K562 (cell line): ENCODE measurements around the gene DCAF4. TPM values are rescaled to one million over a fixed set of nuclear protein-coding genes. Genes with fewer than 3 reads are reported as not detected.

Experiments used
- ATAC-seq: fragments of 200-7000 bp; cut with Tn5 transposase; 3 replicates; pipeline ENCODE4 v1.9.1; 2020; ENCODE audit warnings: moderate library complexity
- BruUV-seq: library from RNA; stranded (reverse); fragments of 400-500 nt; replicated peaks from 2 replicates; lab custom pipeline; 2021; lab: Mats Ljungman, UMichigan
- CTCF ChIA-PET: fragments of 300-600 bp; formaldehyde crosslinking; extraction: SDS; loops from one replicate; lab custom pipeline; 2021; ENCODE audit warnings: low intra/inter-chr PET ratio; lab: Yijun Ruan, JAX
- POLR2A ChIA-PET: fragments of 300-600, 350-650 bp; sonication (Branson Sonifier 250); formaldehyde crosslinking; extraction: SDS; loops from one replicate; lab custom pipeline; 2021; ENCODE audit warnings: antibody characterized with exemption, inconsistent platforms; lab: Yijun Ruan, JAX
- DNase-seq, 4 experiments: peaks; one replicate each; pipeline versions ENCODE4 v3.0.0 to v3.0.0-alpha.2; 2011 to 2018; ENCODE audit warnings: low spot score in 3 of 4, mixed read lengths in 3 of 4; ENCODE audit errors: extremely low read depth in 1 of 4
- FAIRE-seq: peaks from 2 replicates; lab custom pipeline; 2011; peaks lifted over from hg19 to GRCh38; lab: Jason Lieb, UNC
- H2AFZ ChIP-seq: 2 replicates; pipeline ENCODE4 v1.6.0; 2011; ENCODE audit warnings: low read depth, low read length, control low read depth, inconsistent platforms
- H3K27ac ChIP-seq: fragments of 200-600 bp; 3 replicates; pipeline ENCODE4 v1.8.0; 2011; ENCODE audit warnings: low read depth, mild to moderate bottlenecking, control low read depth, inconsistent platforms, low read length, moderate library complexity, mixed read lengths; ENCODE audit errors: extremely low read depth
- H3K27me3 ChIP-seq, 2 experiments: fragments of 300-600 bp in 1 of 2; 2 replicates in 1 of 2; 3 replicates in 1 of 2; pipeline versions ENCODE4 v1.6.0 to v1.8.0; 2011; ENCODE audit warnings: inconsistent platforms in 2 of 2, low read length in 2 of 2, mild to moderate bottlenecking in 1 of 2, mixed read lengths in 1 of 2, moderate library complexity in 1 of 2; ENCODE audit not compliant: control insufficient read depth in 2 of 2, insufficient read depth in 2 of 2
- H3K36me3 ChIP-seq: fragments of 300-600 bp; 3 replicates; pipeline ENCODE4 v1.8.0; 2011; ENCODE audit warnings: mild to moderate bottlenecking, low read length, inconsistent platforms; ENCODE audit not compliant: control insufficient read depth, insufficient read depth
- H3K4me1 ChIP-seq, 2 experiments: fragments of 200-600 bp in 1 of 2; replicated peaks in 1 of 2; 2 replicates in 1 of 2; 3 replicates in 1 of 2; pipeline versions ENCODE4 v1.5.1 to v1.8.0; 2011; ENCODE audit warnings: inconsistent platforms in 2 of 2, low read length in 2 of 2, mild to moderate bottlenecking in 1 of 2, mixed read lengths in 1 of 2, moderate library complexity in 1 of 2; ENCODE audit not compliant: control insufficient read depth in 2 of 2, insufficient read depth in 2 of 2
- H3K4me2 ChIP-seq: 2 replicates; pipeline ENCODE4 v1.6.1; 2011; ENCODE audit warnings: low read length, control low read depth, inconsistent platforms, mixed read lengths; ENCODE audit not compliant: insufficient read depth
- H3K4me3 ChIP-seq: fragments of 200-600 bp; sonication (generic), shearing (Covaris generic); 2 replicates; pipeline ENCODE4 v1.5.1; 2016; ENCODE audit warnings: control low read depth, inconsistent platforms
- H3K79me2 ChIP-seq: fragments of 200-600 bp; 3 replicates; pipeline ENCODE4 v1.8.0; 2011; ENCODE audit warnings: low read length, inconsistent platforms; ENCODE audit not compliant: control insufficient read depth, insufficient read depth
- H3K9ac ChIP-seq, 2 experiments: 2 replicates each; pipeline versions ENCODE4 v1.6.0 to v1.6.1; 2011; ENCODE audit warnings: low read depth in 2 of 2, low read length in 2 of 2, control low read depth in 1 of 2, inconsistent platforms in 1 of 2, mild to moderate bottlenecking in 1 of 2, mixed read lengths in 1 of 2; ENCODE audit not compliant: insufficient read depth in 1 of 2
- H3K9me1 ChIP-seq: one replicate; pipeline ENCODE4 v1.6.0; 2011; ENCODE audit warnings: inconsistent platforms, mild to moderate bottlenecking, low read length, moderate library complexity; ENCODE audit not compliant: control insufficient read depth, insufficient read depth
- H3K9me3 ChIP-seq: replicated peaks from 2 replicates; pipeline ENCODE4 v1.5.1; 2011; ENCODE audit warnings: low read depth, low read length, inconsistent platforms; ENCODE audit not compliant: control insufficient read depth, insufficient read depth
- H4K20me1 ChIP-seq: replicated peaks from 2 replicates; pipeline ENCODE4 v1.6.1; 2011; ENCODE audit warnings: low read length, inconsistent platforms, mixed read lengths; ENCODE audit not compliant: control insufficient read depth, insufficient read depth
- TCF3 ChIP-seq: sonication (generic); formaldehyde crosslinking; IDR thresholded peaks from 2 replicates; pipeline ENCODE4 v1.4.0; 2020; ENCODE audit warnings: mild to moderate bottlenecking, missing genetic modification reagents
- WGBS: fragments of 100-300 bp; shearing (Covaris generic); methylation state at CpG from one replicate; pipeline ENCODE4 v1.1.6; 2016; ENCODE audit warnings: low coverage, mixed read lengths; ENCODE audit not compliant: insufficient coverage; ENCODE audit errors: missing lambda C conversion rate; 5-methylcytosine and 5-hydroxymethylcytosine counted together
- in situ Hi-C: fragments of 300-500 bp; cut with MboI; formaldehyde crosslinking; loops from 4 replicates; pipeline ENCODE4 v1.15.0; 2018; ENCODE audit warnings: inconsistent platforms, mixed read lengths
- intact Hi-C: fragments of 100-400 bp; cut with micrococcal nuclease; formaldehyde crosslinking; loops from 2 replicates; pipeline ENCODE4 v1.14.2; 2022
- polyA plus RNA-seq, 8 experiments: library from polyadenylated mRNA; depleted of rRNA in 4 of 8; stranded (reverse) in 5 of 8; unstranded in 3 of 8; fragments of >200 nt; fragmentation: Nextera tagmentation in 2 of 8; fragmentation: Illumina TruSeq in 1 of 8; extraction: Ambion mirVana in 2 of 8; extraction: Trizol in 1 of 8; gene quantifications; 2 replicates each; pipeline versions ENCODE4 v1.2.1 to v1.2.3, GENCODE V29; 2011 to 2014; ENCODE audit warnings: inconsistent platforms in 1 of 8, missing spikeins in 1 of 8
- total RNA-seq, 7 experiments: library from RNA; depleted of rRNA in 6 of 7; stranded (reverse); fragments of >200 nt in 6 of 7; fragmentation: Illumina TruSeq in 2 of 7; extraction: Trizol in 2 of 7; gene quantifications; 2 replicates each; pipeline versions ENCODE4 v1.2.1 to v1.2.3, GENCODE V29; 2011 to 2021; ENCODE audit warnings: low replicate concordance in 1 of 7
- TF ChIP-seq, protein P1 (sequence below): IDR thresholded peaks from 2 replicates; pipeline ENCODE4 v1.6.1; 2011; ENCODE audit warnings: borderline replicate concordance, low read depth, mild to moderate bottlenecking, moderate library complexity, low read length; ENCODE audit not compliant: insufficient read depth, poor library complexity, severe bottlenecking

Gene DCAF4
- total and polyA plus RNA-seq, 9 of the 15 experiments (the other 6 are each of a cell fraction or from before 2014, with no cell fraction given): 2.7 to 49.2 (median 22.9) TPM

- BruUV-seq: no TSS peak
- Histone ChIP-seq H3K4me1 (peaks cover 5 to 13% of the 10 kb centered on the region in 2 experiments), H3K4me3 (no peak overlapping the region), H3K79me2 (no peaks in the 10 kb centered on the region), H3K4me2 (no peak overlapping the region), H3K9ac (no peak overlapping the region), H3K27ac (no peak overlapping the region), H3K9me1 (no peaks in the 10 kb centered on the region), H4K20me1 (no peaks in the 10 kb centered on the region), H3K27me3 (no peaks in the 10 kb centered on the region), H3K9me3 (no peaks in the 10 kb centered on the region), H2AFZ (no peak overlapping the region), H3K36me3 (no peaks in the 10 kb centered on the region)
- 68% methylated on average over 5 of the region's 5 CpGs for WGBS
- ChIA-PET CTCF (interaction anchor here (0.6 to 2.1 kb wide), 3 partner anchors 79 to 389 kb away, joined by 3 to 10 read pairs (median 4); no protein-coding TSS in a partner anchor), POLR2A (interaction anchor here (0.6 to 2.2 kb wide), 2 partner anchors 9 to 359 kb away, joined by 4 to 9 read pairs; partner anchors contain the start of gene DPF3)
- intact Hi-C loops: loop anchor here (10.0 kb wide), 1 partner anchor 168 kb away; no protein-coding TSS in a partner anchor
- no peak for DNase-seq
- TF ChIP-seq TCF3 (CRISPR knock-in tag): no peak
- TF ChIP-seq, protein P1, sequence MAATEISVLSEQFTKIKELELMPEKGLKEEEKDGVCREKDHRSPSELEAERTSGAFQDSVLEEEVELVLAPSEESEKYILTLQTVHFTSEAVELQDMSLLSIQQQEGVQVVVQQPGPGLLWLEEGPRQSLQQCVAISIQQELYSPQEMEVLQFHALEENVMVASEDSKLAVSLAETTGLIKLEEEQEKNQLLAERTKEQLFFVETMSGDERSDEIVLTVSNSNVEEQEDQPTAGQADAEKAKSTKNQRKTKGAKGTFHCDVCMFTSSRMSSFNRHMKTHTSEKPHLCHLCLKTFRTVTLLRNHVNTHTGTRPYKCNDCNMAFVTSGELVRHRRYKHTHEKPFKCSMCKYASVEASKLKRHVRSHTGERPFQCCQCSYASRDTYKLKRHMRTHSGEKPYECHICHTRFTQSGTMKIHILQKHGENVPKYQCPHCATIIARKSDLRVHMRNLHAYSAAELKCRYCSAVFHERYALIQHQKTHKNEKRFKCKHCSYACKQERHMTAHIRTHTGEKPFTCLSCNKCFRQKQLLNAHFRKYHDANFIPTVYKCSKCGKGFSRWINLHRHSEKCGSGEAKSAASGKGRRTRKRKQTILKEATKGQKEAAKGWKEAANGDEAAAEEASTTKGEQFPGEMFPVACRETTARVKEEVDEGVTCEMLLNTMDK: no peak
- FAIRE-seq: no peak
- no peak for ATAC-seq
- in situ Hi-C loops: no loop called here
Measured at GRCh38 chr14:72902801-72903530, 23.3 kb upstream of the DCAF4 start.
